RWPE1 (cell line): ENCODE results near the gene CYP27B1.
"Not testable (repeated sequence)": the region's sequence is repeated elsewhere in the genome, so short reads cannot be mapped to it uniquely, and the experiment has no call there.

Experiments used
- CTCF ChIA-PET: fragments of 350-600 bp; sonication (Branson Sonifier 250); formaldehyde crosslinking; extraction: SDS; loops from one replicate; lab custom pipeline; 2021; lab: Yijun Ruan, JAX
- POLR2A ChIA-PET: fragments of 400-600 bp; formaldehyde crosslinking; extraction: SDS; loops from one replicate; lab custom pipeline; 2020; ENCODE audit warnings: antibody characterized with exemption; ENCODE audit not compliant: low non-redundant PET; lab: Yijun Ruan, JAX
- DNase-seq: peaks from one replicate; pipeline ENCODE4 v3.0.0; 2012; ENCODE audit warnings: low spot score
- H3K27ac ChIP-seq: fragments of 450-650 bp; 2 replicates; pipeline ENCODE4 v1.5.1; 2017
- TF ChIP-seq, protein P1 (sequence below): fragments of 450-650 bp; conservative IDR thresholded peaks from 2 replicates; pipeline ENCODE4 v1.5.1; 2017; ENCODE audit warnings: low read depth, mild to moderate bottlenecking

Gene CYP27B1

GRCh38 chr12:57722716-57723629 is 43.9 kb downstream of the CYP27B1 start:
- POLR2A ChIA-PET = no interaction called here
- DNase-seq = no peak
- TF ChIP-seq, protein P1, sequence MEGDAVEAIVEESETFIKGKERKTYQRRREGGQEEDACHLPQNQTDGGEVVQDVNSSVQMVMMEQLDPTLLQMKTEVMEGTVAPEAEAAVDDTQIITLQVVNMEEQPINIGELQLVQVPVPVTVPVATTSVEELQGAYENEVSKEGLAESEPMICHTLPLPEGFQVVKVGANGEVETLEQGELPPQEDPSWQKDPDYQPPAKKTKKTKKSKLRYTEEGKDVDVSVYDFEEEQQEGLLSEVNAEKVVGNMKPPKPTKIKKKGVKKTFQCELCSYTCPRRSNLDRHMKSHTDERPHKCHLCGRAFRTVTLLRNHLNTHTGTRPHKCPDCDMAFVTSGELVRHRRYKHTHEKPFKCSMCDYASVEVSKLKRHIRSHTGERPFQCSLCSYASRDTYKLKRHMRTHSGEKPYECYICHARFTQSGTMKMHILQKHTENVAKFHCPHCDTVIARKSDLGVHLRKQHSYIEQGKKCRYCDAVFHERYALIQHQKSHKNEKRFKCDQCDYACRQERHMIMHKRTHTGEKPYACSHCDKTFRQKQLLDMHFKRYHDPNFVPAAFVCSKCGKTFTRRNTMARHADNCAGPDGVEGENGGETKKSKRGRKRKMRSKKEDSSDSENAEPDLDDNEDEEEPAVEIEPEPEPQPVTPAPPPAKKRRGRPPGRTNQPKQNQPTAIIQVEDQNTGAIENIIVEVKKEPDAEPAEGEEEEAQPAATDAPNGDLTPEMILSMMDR = no peak
- peak overlapping the region; percentile 16; the same call in 1 of the 2 replicates for H3K27ac ChIP-seq
- CTCF ChIA-PET = interaction anchor here (0.6 to 0.9 kb wide), 2 partner anchors 52 to 140 kb away, joined by 3 to 5 read pairs; no protein-coding TSS in a partner anchor

- H3K27ac ChIP-seq, CTCF ChIA-PET, DNase-seq, POLR2A ChIA-PET: not testable (repeated sequence)
Measured at GRCh38 chr12:57721846-57722608, 44.9 kb downstream of the CYP27B1 start.

- no peak overlapping the region for H3K27ac ChIP-seq
- ChIA-PET CTCF (interaction anchor here (0.6 kb wide), 1 partner anchor 117 kb away, joined by 4 read pairs; no protein-coding TSS in a partner anchor), POLR2A (interaction anchor here (0.6 kb wide), 1 partner anchor 48 kb away, joined by 3 read pairs; no protein-coding TSS in a partner anchor)
- DNase-seq = no peak
- TF ChIP-seq, protein P1 = no peak
Measured at GRCh38 chr12:57720606-57721595, 46.0 kb downstream of the CYP27B1 start.

GRCh38 chr12:57719777-57720605 is 46.9 kb downstream of the CYP27B1 start:
- DNase-seq = no peak
- ChIA-PET CTCF (interaction anchor here (0.6 kb wide), 1 partner anchor 116 kb away, joined by 4 read pairs; no protein-coding TSS in a partner anchor), POLR2A (interaction anchor here (0.5 kb wide), 1 partner anchor 62 kb away, joined by 4 read pairs; the partner anchor contains the start of gene TSFM)
- H3K27ac ChIP-seq = no peak overlapping the region
- TF ChIP-seq, protein P1 = no peak

DNA sequence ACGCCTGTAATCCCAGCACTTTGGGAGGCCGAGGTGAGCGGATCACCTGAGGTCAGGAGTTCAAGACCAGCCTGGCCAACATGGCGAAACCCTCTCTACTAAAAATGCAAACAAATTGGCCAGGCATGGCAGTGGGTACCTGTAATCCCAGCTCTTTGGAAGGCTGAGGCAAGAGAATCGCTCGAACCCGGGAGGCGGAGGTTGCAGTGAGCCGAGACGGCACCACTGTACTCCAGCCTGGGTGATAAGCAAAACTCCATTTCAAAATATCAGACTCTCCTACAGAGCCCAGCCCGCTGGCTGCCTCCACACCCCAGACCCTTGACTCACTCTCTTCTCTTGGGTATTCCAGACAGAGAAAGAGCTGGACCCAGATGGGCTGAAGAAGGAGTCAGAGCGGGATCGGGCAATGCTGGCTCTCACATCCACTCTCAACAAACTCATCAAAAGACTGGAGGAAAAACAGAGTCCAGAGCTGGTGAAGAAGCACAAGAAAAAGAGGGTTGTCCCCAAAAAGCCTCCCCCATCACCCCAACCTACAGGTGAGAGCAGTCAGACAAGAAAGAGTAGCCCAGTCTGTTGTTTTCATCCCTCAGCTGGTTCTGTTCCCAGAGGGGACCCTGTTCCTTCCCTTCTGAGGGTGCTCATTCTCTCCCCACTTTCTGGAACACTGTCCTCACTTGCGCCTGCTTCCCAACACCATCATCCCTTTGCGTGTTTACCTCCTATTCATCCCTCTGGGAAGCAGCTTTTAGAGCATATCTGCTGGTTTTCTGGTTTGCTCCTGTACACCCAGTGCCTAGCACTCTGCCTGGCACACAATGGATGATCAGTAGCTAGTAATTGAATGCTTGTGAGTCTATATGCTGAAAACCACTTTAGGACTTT is 48.0 kb downstream of the CYP27B1 start:
- DNase-seq = no peak
- POLR2A ChIA-PET = interaction anchor here (0.5 kb wide), 1 partner anchor 64 kb away, joined by 4 read pairs; the partner anchor contains the start of gene TSFM
- H3K27ac ChIP-seq = no peak overlapping the region
- TF ChIP-seq, protein P1 = no peak
- CTCF ChIA-PET = interaction anchor here (0.6 kb wide), 1 partner anchor 21 kb away, joined by 3 read pairs; no protein-coding TSS in a partner anchor
